Liver (tissue), 3 donors: Measurements from ENCODE around the gene EXOC2.

Experiments
- GABPA ChIP-seq, 2 donors: IDR thresholded peaks in 1 of 2; conservative IDR thresholded peaks in 1 of 2; 2 replicates each; pipeline ENCODE4 v1.6.1; 2016; ENCODE audit warnings: antibody characterized with exemption in 2 of 2, mild to moderate bottlenecking in 1 of 2, moderate library complexity in 1 of 2
- JUND ChIP-seq, 2 donors: IDR thresholded peaks; 2 replicates each; pipeline ENCODE4 v1.6.1; 2016; ENCODE audit warnings: antibody characterized with exemption in 2 of 2
- RAD21 ChIP-seq, 2 donors: IDR thresholded peaks; 2 replicates each; pipeline ENCODE4 v1.6.1; 2016; ENCODE audit warnings: antibody characterized with exemption in 2 of 2, mild to moderate bottlenecking in 2 of 2
- TAF1 ChIP-seq: conservative IDR thresholded peaks from 2 replicates; pipeline ENCODE4 v1.6.1; 2016; ENCODE audit warnings: antibody characterized with exemption, mild to moderate bottlenecking
- TF ChIP-seq, protein P1 (sequence below): fragments of 150-350 bp; IDR thresholded peaks from 2 replicates; pipeline ENCODE4 v1.5.1; 2017; ENCODE audit warnings: improper control_type of control experiment, low read depth, low read length; ENCODE audit not compliant: missing input control
- TF ChIP-seq, protein P2 (sequence below): IDR thresholded peaks from 2 replicates; pipeline ENCODE4 v1.6.1; 2016; ENCODE audit warnings: antibody characterized with exemption, mild to moderate bottlenecking
- TF ChIP-seq, protein P3 (sequence below): IDR thresholded peaks from 2 replicates; pipeline ENCODE4 v1.6.1; 2016; ENCODE audit warnings: antibody characterized with exemption
- donor health status: healthy.
- donor health status: healthy.

DNA sequence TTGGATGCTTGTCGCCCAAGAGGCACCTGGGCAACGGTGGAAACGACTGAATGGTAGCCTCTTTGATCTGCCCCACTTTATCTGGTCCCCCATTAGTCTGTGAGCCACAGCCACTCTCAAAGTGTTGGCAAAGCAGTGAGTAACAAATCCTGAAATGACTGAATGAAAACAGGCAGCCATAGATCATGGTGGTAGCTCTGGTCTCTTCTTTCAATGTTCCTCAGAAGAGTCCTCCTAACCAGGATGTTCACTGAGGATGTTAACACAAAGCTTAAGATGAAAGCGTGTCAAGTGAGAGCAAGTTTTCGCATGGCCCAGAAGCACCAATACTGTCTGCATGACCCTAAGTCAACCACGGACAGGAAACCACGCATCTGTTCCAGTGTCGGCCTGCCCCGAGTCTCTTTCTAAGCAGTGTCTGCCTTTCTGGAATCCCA, 194.1 kb downstream of the EXOC2 start:
- TF ChIP-seq, protein P1, sequence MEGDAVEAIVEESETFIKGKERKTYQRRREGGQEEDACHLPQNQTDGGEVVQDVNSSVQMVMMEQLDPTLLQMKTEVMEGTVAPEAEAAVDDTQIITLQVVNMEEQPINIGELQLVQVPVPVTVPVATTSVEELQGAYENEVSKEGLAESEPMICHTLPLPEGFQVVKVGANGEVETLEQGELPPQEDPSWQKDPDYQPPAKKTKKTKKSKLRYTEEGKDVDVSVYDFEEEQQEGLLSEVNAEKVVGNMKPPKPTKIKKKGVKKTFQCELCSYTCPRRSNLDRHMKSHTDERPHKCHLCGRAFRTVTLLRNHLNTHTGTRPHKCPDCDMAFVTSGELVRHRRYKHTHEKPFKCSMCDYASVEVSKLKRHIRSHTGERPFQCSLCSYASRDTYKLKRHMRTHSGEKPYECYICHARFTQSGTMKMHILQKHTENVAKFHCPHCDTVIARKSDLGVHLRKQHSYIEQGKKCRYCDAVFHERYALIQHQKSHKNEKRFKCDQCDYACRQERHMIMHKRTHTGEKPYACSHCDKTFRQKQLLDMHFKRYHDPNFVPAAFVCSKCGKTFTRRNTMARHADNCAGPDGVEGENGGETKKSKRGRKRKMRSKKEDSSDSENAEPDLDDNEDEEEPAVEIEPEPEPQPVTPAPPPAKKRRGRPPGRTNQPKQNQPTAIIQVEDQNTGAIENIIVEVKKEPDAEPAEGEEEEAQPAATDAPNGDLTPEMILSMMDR, result no peak
- TF ChIP-seq RAD21 (IDR thresholded peaks at IDR 0.05) (no peak), GABPA (IDR thresholded peaks at IDR 0.05 in 1 of 2, conservative IDR thresholded peaks at IDR 0.05 in 1 of 2) (no peak), TAF1 (no peak), JUND (IDR thresholded peaks at IDR 0.05) (no peak)
- TF ChIP-seq, protein P2, sequence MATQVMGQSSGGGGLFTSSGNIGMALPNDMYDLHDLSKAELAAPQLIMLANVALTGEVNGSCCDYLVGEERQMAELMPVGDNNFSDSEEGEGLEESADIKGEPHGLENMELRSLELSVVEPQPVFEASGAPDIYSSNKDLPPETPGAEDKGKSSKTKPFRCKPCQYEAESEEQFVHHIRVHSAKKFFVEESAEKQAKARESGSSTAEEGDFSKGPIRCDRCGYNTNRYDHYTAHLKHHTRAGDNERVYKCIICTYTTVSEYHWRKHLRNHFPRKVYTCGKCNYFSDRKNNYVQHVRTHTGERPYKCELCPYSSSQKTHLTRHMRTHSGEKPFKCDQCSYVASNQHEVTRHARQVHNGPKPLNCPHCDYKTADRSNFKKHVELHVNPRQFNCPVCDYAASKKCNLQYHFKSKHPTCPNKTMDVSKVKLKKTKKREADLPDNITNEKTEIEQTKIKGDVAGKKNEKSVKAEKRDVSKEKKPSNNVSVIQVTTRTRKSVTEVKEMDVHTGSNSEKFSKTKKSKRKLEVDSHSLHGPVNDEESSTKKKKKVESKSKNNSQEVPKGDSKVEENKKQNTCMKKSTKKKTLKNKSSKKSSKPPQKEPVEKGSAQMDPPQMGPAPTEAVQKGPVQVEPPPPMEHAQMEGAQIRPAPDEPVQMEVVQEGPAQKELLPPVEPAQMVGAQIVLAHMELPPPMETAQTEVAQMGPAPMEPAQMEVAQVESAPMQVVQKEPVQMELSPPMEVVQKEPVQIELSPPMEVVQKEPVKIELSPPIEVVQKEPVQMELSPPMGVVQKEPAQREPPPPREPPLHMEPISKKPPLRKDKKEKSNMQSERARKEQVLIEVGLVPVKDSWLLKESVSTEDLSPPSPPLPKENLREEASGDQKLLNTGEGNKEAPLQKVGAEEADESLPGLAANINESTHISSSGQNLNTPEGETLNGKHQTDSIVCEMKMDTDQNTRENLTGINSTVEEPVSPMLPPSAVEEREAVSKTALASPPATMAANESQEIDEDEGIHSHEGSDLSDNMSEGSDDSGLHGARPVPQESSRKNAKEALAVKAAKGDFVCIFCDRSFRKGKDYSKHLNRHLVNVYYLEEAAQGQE, result no peak
- TF ChIP-seq, protein P3, sequence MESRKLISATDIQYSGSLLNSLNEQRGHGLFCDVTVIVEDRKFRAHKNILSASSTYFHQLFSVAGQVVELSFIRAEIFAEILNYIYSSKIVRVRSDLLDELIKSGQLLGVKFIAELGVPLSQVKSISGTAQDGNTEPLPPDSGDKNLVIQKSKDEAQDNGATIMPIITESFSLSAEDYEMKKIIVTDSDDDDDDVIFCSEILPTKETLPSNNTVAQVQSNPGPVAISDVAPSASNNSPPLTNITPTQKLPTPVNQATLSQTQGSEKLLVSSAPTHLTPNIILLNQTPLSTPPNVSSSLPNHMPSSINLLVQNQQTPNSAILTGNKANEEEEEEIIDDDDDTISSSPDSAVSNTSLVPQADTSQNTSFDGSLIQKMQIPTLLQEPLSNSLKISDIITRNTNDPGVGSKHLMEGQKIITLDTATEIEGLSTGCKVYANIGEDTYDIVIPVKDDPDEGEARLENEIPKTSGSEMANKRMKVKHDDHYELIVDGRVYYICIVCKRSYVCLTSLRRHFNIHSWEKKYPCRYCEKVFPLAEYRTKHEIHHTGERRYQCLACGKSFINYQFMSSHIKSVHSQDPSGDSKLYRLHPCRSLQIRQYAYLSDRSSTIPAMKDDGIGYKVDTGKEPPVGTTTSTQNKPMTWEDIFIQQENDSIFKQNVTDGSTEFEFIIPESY, result no peak
